MM.1S (cell line): ENCODE results near the gene ITSN2.

Source experiments
- EZH2 ChIP-seq: fragments of 300-600 bp; sonication (generic); optimal IDR thresholded peaks from 2 replicates; pipeline ENCODE3; 2017; ENCODE audit warnings: low read depth, mild to moderate bottlenecking, antibody characterized with exemption, low read length, mixed read lengths
- EZH2phosphoT487 ChIP-seq: fragments of 300-600 bp; sonication (generic); IDR thresholded peaks from 2 replicates; pipeline ENCODE4 v1.6.1; 2018; ENCODE audit warnings: antibody characterized with exemption, low read length
- TF ChIP-seq, protein P1 (sequence below): fragments of 300-600 bp; sonication (generic); IDR thresholded peaks from 2 replicates; pipeline ENCODE4 v1.5.1; 2016; ENCODE audit warnings: antibody characterized with exemption, low read length, mixed read lengths

DNA sequence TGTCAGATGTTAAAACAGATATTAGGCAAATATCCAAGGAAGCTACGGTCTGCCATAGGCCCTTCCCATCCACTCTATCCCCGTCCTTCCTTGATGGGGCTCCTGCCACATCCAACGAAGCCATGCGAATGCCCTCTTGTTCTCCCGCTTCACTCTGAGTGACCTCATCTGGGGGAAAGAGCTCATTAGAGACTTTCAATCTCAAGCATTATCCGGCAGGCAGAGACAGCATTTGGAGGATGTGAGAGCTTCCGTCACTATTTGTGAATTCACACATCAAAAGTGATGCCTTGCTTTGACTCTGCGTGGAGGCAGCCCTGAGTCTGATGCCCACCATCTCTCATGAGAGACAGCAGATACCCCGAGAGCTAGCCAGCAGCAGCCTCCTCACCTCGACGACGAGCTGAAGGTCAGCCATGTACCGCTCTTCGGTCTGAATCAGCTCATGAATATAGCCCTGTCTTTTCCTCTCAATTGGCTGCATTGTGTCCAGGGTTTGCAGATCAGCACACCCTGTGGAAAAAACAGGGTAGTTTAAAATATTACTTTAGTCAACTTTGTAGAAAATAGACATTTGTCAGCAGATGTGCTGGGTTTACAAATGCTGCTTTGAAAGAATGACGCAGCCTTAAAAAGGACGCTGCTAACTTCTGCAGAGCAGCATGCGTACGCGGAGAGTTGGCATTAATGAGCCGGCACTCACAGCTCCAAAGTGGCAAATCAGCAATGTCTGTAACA is 139.6 kb downstream of the ITSN2 start:
- TF ChIP-seq, protein P1, sequence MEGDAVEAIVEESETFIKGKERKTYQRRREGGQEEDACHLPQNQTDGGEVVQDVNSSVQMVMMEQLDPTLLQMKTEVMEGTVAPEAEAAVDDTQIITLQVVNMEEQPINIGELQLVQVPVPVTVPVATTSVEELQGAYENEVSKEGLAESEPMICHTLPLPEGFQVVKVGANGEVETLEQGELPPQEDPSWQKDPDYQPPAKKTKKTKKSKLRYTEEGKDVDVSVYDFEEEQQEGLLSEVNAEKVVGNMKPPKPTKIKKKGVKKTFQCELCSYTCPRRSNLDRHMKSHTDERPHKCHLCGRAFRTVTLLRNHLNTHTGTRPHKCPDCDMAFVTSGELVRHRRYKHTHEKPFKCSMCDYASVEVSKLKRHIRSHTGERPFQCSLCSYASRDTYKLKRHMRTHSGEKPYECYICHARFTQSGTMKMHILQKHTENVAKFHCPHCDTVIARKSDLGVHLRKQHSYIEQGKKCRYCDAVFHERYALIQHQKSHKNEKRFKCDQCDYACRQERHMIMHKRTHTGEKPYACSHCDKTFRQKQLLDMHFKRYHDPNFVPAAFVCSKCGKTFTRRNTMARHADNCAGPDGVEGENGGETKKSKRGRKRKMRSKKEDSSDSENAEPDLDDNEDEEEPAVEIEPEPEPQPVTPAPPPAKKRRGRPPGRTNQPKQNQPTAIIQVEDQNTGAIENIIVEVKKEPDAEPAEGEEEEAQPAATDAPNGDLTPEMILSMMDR: no peak
- TF ChIP-seq EZH2phosphoT487 (no peak), EZH2 (no peak)
